HFFc6 (cell line): ENCODE measurements around the gene HOXD9. TPM values are rescaled to one million over a fixed set of nuclear protein-coding genes. Genes with fewer than 3 reads are reported as not detected.

ENCODE experiments used
- DNase-seq: peaks from one replicate; pipeline ENCODE4 v3.0.0-alpha.2; 2018
- H3K27ac Mint-ChIP-seq: 2 replicates; pipeline ENCODE4 v1.8.0; 2020; ENCODE audit warnings: mild to moderate bottlenecking, mixed read lengths
- H3K27me3 Mint-ChIP-seq: 2 replicates; pipeline ENCODE4 v1.8.0; 2021; ENCODE audit warnings: mild to moderate bottlenecking, moderate library complexity, mixed read lengths; ENCODE audit not compliant: insufficient read depth
- H3K36me3 Mint-ChIP-seq: 2 replicates; pipeline ENCODE4 v1.8.0; 2021; ENCODE audit warnings: low read depth, mixed read lengths
- H3K4me1 Mint-ChIP-seq: 2 replicates; pipeline ENCODE4 v1.8.0; 2020; ENCODE audit warnings: low read depth, mixed read lengths
- H3K4me3 Mint-ChIP-seq: 2 replicates; pipeline ENCODE4 v1.8.0; 2020; ENCODE audit warnings: mild to moderate bottlenecking, moderate library complexity, mixed read lengths
- H3K9me3 Mint-ChIP-seq: 2 replicates; pipeline ENCODE4 v1.8.0; 2020; ENCODE audit warnings: mild to moderate bottlenecking, mixed read lengths
- total RNA-seq, 6 experiments: library from RNA; stranded (reverse); fragmentation: NEBNext Ultra II Directional; extraction: Animal tissue kit (Norgen Biotek cat#: 25700); gene quantifications; 2 replicates in 1 of 6; 3 replicates in 5 of 6; pipeline ENCODE4 v1.2.3, GENCODE V29; 2021
- TF ChIP-seq, protein P1 (sequence below): fragments of 200-600 bp; sonication (generic); IDR thresholded peaks from 2 replicates; pipeline ENCODE4 v1.5.0; 2021; ENCODE audit warnings: antibody characterized with exemption, mild to moderate bottlenecking

The HOXD9 gene
- total RNA-seq, 6 experiments from 2014 or later, result 2.1 to 2.7 (median 2.4) TPM

DNA sequence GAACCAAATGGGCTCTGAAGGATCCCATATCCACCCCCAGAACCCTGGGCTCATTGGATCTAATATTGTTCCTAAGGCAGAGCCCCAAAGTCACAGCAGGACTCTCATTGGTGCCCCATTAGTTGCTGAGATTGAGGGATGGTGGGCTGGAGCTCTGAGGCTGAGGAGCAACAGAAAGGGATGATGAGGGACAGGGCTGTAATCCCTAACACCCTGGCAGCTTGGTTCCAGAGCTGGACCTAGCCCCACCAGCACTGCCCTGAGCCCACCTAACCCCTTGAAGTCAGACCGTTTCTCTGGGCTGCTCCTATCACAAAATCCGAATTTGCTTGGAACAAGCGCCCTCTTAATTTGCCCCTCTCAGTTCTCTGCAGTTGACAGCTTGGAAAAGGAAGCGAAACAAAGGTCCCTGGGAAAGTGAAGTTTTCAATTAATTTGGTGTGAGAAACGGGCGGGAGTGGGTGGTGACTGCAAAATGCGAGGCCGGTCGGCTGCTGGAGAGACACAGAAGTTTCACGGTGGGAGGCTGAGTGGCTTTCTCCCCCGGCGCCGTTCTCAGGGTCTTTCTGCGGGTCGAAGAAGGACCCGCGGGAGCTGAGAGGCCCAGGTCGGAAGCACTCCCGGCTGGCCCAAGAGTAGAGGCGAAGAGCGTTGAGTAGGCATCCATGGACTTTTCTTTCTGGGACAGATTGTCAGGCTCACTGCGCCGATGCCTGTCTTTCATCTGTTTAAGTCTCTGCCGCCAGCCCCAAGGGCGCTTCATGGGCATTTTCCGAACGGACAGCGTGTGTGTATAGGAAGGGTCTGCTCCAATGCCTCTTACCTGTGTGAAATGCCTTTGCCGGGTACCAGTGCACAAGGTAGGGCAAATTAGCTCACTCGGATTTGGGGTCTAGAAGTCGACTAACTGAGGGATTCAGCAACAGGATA lies 30.9 kb upstream of the HOXD9 start:
- TF ChIP-seq, protein P1, sequence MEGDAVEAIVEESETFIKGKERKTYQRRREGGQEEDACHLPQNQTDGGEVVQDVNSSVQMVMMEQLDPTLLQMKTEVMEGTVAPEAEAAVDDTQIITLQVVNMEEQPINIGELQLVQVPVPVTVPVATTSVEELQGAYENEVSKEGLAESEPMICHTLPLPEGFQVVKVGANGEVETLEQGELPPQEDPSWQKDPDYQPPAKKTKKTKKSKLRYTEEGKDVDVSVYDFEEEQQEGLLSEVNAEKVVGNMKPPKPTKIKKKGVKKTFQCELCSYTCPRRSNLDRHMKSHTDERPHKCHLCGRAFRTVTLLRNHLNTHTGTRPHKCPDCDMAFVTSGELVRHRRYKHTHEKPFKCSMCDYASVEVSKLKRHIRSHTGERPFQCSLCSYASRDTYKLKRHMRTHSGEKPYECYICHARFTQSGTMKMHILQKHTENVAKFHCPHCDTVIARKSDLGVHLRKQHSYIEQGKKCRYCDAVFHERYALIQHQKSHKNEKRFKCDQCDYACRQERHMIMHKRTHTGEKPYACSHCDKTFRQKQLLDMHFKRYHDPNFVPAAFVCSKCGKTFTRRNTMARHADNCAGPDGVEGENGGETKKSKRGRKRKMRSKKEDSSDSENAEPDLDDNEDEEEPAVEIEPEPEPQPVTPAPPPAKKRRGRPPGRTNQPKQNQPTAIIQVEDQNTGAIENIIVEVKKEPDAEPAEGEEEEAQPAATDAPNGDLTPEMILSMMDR, result no peak
- Mint-ChIP-seq H3K36me3 (peaks cover 8% of the 10 kb centered on the region; the same call in 1 of the 2 replicates), H3K9me3 (no peaks in the 10 kb centered on the region), H3K27ac (no peak overlapping the region), H3K4me3 (peak overlapping the region; percentile 28), H3K27me3 (peaks cover 40% of the 10 kb centered on the region), H3K4me1 (peaks cover 23% of the 10 kb centered on the region)
- DNase-seq, result no peak

GRCh38 chr2:176092270-176093144 lies 30.0 kb upstream of the HOXD9 start, which contains the start of gene HOXD13:
Gene HOXD13 (plus strand): TSS chr2:176092721. CDS start chr2:176092891, 170 bp downstream.
- H3K36me3 Mint-ChIP-seq, result peaks cover 8% of the 10 kb centered on the region; the same call in 1 of the 2 replicates
- no peak for DNase-seq
- H3K4me1 Mint-ChIP-seq, result peaks cover 26% of the 10 kb centered on the region

GRCh38 chr2:176093145-176093897 lies 29.2 kb upstream of the HOXD9 start:
- Mint-ChIP-seq H3K4me3 (peak overlapping the region; percentile 86), H3K4me1 (peaks cover 29% of the 10 kb centered on the region), H3K36me3 (peaks cover 8% of the 10 kb centered on the region; the same call in 1 of the 2 replicates), H3K9me3 (no peaks in the 10 kb centered on the region), H3K27me3 (peaks cover 36% of the 10 kb centered on the region), H3K27ac (no peak overlapping the region)
- TF ChIP-seq, protein P1, result peak; percentile 55; the same call in 1 of the 2 replicates
- no peak for DNase-seq

More at GRCh38 chr2:176092270-176093144, 30.0 kb upstream of the HOXD9 start, which contains the start of gene HOXD13:
- Mint-ChIP-seq H3K4me3 (peak within 1 kb of the TSS; percentile 86), H3K9me3 (no peaks in the 10 kb centered on the region), H3K27ac (no peak within 1 kb of the TSS), H3K27me3 (peaks cover 39% of the 10 kb centered on the region)
- TF ChIP-seq, protein P1, result no peak

DNA sequence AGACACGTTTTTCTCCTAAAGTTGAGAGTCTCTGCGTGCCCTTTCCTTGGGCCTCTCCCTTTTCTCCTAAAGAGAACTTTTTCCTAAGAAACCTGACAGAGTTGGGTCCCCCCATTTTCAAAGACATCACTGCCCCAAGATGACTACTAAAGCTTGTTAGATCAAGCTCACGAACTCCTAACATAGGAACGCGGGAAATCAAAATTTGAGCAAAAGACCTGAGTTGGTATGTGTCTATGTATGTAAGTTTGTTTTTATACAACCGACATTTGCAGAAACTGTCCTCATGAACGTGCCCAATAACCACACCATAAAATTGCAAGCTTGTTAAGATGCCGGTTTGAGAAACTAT lies 28.6 kb upstream of the HOXD9 start:
- peaks cover 38% of the 10 kb centered on the region for H3K27me3 Mint-ChIP-seq
- peak overlapping the region; percentile 86 for H3K4me3 Mint-ChIP-seq

More for the DNA sequence above, 28.6 kb upstream of the HOXD9 start:
- Mint-ChIP-seq H3K36me3 (peaks cover 8% of the 10 kb centered on the region; the same call in 1 of the 2 replicates), H3K4me1 (peaks cover 27% of the 10 kb centered on the region), H3K27ac (no peak overlapping the region), H3K9me3 (no peaks in the 10 kb centered on the region)
- TF ChIP-seq, protein P1, result no peak
- no peak for DNase-seq
